Vagina (tissue), 2 donors: ENCODE results near the gene LMAN2L. TPM values are rescaled to one million over a fixed set of nuclear protein-coding genes. Genes with fewer than 3 reads are reported as not detected.

Experiments
- DNase-seq, 2 donors: peaks; one replicate each; pipeline ENCODE4 v3.0.0-alpha.2; 2017; ENCODE audit errors: extremely low spot score in 2 of 2
- H3K27ac ChIP-seq: fragments of 200-600 bp; sonication (generic); one replicate; pipeline ENCODE4 v1.5.1; 2019
- H3K27me3 ChIP-seq: fragments of 200-600 bp; sonication (generic); one replicate; pipeline ENCODE4 v1.5.1; 2019
- H3K36me3 ChIP-seq, 2 donors: fragments of 200-600 bp; sonication (generic); one replicate each; pipeline ENCODE4 v1.5.1; 2017 to 2019
- H3K4me1 ChIP-seq: fragments of 200-600 bp; sonication (generic); one replicate; pipeline ENCODE4 v1.5.1; 2019
- H3K4me3 ChIP-seq, 2 donors: fragments of 200-600 bp; sonication (generic); 1 replicate in 1 of 2; 2 replicates in 1 of 2; pipeline ENCODE4 v1.5.1; 2016 to 2019
- H3K9me3 ChIP-seq: fragments of 200-600 bp; sonication (generic); one replicate; pipeline ENCODE4 v1.5.1; 2019
- POLR2A ChIP-seq, 2 donors: fragments of 450-650 bp; IDR thresholded peaks; one replicate each; pipeline ENCODE4 v1.6.1; 2017; ENCODE audit warnings: antibody characterized with exemption in 2 of 2, mild to moderate bottlenecking in 2 of 2, moderate library complexity in 2 of 2
- POLR2AphosphoS5 ChIP-seq, 2 donors: sonication (generic); formaldehyde crosslinking; IDR thresholded peaks; one replicate each; pipeline ENCODE4 v1.9.0; 2017; ENCODE audit warnings: antibody characterized with exemption in 2 of 2, mild to moderate bottlenecking in 2 of 2, low read depth in 1 of 2; ENCODE audit not compliant: insufficient read depth in 1 of 2
- intact Hi-C: fragments of 100-400 bp; cut with DNase I; formaldehyde crosslinking; loops from one replicate; pipeline ENCODE4 v1.15.1; 2023
- total RNA-seq: library from RNA; depleted of rRNA; stranded (reverse); fragments of >200 nt; gene quantifications from one replicate; pipeline ENCODE4 v1.2.3, GENCODE V29; 2016
- TF ChIP-seq, protein P1 (sequence below), 3 experiments: fragments of 450-650 bp in 2 of 3; fragments of 200-600 bp in 1 of 3; sonication (generic) in 1 of 3; IDR thresholded peaks; one replicate each; pipeline ENCODE4 v1.5.1; 2017 to 2019; ENCODE audit warnings: antibody characterized with exemption in 3 of 3, mild to moderate bottlenecking in 2 of 3, moderate library complexity in 2 of 3

LMAN2L gene
- total RNA-seq, 1 donor from 2014 or later = 13.0 TPM

DNA sequence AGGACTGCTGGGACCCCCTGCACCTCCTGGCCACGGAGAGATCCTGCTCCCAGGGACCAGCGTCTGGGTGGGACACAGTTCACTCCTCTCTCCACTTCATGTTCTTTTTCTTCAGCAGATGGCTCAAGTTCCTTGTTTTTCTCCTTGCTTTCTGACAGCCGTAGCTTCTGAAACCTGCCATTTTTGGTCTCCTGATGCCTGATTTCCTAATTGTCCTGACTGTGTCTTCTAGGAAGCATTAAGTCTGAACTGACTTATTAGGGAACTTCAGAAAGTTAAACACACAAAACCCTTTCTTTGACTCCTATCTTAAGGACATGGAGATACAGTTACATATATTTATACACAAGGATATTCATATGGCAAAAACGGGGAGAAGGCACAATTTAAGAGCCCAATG lies 43.5 kb upstream of the LMAN2L start:
- Histone ChIP-seq H3K4me1 (peaks cover 24% of the 10 kb centered on the region), H3K36me3 (no peaks in the 10 kb centered on the region), H3K27me3 (no peaks in the 10 kb centered on the region), H3K4me3 (no peak overlapping the region), H3K27ac (no peak overlapping the region), H3K9me3 (no peaks in the 10 kb centered on the region)
- intact Hi-C loops = no loop called here
- DNase-seq = no peak
- TF ChIP-seq POLR2AphosphoS5 (IDR thresholded peaks at IDR 0.05; ENCODE audit: insufficient read depth in 1 of 2, low read depth in 1 of 2) (no peak), POLR2A (IDR thresholded peaks at IDR 0.05) (no peak)
- TF ChIP-seq, protein P1, sequence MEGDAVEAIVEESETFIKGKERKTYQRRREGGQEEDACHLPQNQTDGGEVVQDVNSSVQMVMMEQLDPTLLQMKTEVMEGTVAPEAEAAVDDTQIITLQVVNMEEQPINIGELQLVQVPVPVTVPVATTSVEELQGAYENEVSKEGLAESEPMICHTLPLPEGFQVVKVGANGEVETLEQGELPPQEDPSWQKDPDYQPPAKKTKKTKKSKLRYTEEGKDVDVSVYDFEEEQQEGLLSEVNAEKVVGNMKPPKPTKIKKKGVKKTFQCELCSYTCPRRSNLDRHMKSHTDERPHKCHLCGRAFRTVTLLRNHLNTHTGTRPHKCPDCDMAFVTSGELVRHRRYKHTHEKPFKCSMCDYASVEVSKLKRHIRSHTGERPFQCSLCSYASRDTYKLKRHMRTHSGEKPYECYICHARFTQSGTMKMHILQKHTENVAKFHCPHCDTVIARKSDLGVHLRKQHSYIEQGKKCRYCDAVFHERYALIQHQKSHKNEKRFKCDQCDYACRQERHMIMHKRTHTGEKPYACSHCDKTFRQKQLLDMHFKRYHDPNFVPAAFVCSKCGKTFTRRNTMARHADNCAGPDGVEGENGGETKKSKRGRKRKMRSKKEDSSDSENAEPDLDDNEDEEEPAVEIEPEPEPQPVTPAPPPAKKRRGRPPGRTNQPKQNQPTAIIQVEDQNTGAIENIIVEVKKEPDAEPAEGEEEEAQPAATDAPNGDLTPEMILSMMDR (IDR thresholded peaks at IDR 0.05) = no peak

DNA sequence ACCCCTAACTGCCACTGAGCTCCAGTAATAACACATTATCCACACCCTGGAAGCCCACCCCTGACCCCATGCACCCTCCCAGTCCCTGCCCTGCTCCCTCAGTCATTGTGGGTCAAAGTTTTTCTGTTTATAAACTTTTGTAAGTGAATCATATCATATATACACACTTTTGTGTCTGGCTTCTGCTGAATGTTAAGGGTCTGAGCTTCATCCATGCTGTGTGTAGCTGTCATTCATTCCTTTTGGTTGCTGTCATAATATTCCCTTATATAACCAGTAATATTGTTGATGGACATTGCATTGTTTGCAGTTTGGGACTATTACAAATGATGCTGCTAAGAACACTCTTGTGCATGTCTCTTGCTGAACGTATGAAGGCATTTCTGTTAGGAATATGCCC lies 35.3 kb upstream of the LMAN2L start:
- H3K27ac ChIP-seq = no peak overlapping the region
- no peak for TF ChIP-seq POLR2AphosphoS5 (IDR thresholded peaks at IDR 0.05; ENCODE audit: insufficient read depth in 1 of 2, low read depth in 1 of 2)
- TF ChIP-seq POLR2A (IDR thresholded peaks at IDR 0.05) = no peak
- TF ChIP-seq, protein P1 (IDR thresholded peaks at IDR 0.05) = no peak
- H3K4me3 ChIP-seq = no peak overlapping the region
- H3K4me1 ChIP-seq = peaks cover 40% of the 10 kb centered on the region
- intact Hi-C loops = no loop called here
- H3K9me3 ChIP-seq = no peaks in the 10 kb centered on the region
- no peaks in the 10 kb centered on the region for H3K27me3 ChIP-seq
- no peak for DNase-seq
- no peaks in the 10 kb centered on the region for H3K36me3 ChIP-seq

DNA sequence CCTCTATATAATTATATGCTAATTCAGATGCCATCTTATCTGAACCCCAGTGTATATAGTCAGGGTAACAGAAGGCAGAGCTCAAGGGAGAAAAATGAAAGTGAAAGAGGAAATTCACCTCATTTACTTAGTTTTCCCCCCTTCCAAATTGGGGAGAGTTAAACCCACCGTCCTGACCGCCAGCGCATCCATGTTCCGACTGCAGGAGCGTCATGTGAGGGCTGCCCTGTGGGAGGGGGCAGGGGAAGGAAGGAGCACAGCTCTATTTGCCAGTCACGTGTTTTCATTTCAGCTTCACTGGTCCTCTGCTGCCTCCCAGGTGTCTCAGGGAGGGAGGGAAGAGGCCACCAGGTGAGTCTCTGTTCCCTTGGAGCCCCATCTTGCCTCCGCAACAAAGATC lies 34.1 kb upstream of the LMAN2L start:
- Histone ChIP-seq H3K27ac (no peak overlapping the region), H3K27me3 (no peaks in the 10 kb centered on the region), H3K4me1 (peaks cover 47% of the 10 kb centered on the region), H3K9me3 (no peaks in the 10 kb centered on the region), H3K4me3 (peak overlapping the region in 1 of 2 donors; percentile 15), H3K36me3 (no peaks in the 10 kb centered on the region)
- intact Hi-C loops = no loop called here
- no peak for DNase-seq
- TF ChIP-seq, protein P1 (IDR thresholded peaks at IDR 0.05) = no peak
- TF ChIP-seq POLR2AphosphoS5 (IDR thresholded peaks at IDR 0.05; ENCODE audit: insufficient read depth in 1 of 2, low read depth in 1 of 2) (no peak), POLR2A (IDR thresholded peaks at IDR 0.05) (no peak)

DNA sequence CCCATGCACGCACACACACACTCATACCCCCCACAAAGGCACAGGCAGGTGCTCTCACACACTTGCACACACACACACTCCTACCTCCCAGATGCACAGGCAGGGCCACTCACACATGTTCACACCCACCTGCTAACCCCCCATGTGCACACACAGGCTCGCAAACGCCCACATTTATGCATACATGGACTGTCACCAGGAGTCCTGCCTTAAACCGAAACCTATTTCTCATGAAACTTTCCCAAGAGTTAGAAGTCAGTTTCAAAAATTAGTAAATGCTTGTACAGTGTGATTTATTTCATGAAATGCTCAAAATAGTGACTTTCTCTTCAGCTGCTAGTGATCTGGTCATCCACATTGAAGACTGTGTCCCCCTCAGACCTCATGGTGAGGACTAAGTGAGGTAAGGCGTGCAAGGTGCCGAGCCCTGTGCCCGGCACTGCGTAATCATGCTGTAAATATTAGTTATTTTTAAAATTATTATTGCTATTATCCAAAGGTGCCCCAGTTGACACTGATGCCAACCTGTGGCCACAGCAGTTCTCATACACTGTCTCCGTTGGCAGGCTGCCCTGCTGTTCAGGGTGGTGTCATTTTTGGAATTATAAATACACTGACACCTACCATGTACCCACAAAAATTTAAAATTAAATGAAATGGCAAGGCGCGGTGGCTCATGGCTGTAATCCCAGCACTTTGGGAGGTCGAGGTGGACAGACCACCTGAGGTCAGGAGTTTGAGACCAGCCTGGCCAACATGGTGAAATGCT lies 33.2 kb upstream of the LMAN2L start:
- Histone ChIP-seq H3K27ac (no peak overlapping the region), H3K9me3 (no peaks in the 10 kb centered on the region), H3K4me1 (peaks cover 47% of the 10 kb centered on the region), H3K4me3 (no peak overlapping the region), H3K36me3 (no peaks in the 10 kb centered on the region), H3K27me3 (no peaks in the 10 kb centered on the region)
- DNase-seq = no peak
- intact Hi-C loops = no loop called here
- no peak for TF ChIP-seq POLR2A (IDR thresholded peaks at IDR 0.05)
- TF ChIP-seq, protein P1 (IDR thresholded peaks at IDR 0.05) = no peak
- TF ChIP-seq POLR2AphosphoS5 (IDR thresholded peaks at IDR 0.05; ENCODE audit: insufficient read depth in 1 of 2, low read depth in 1 of 2) = no peak
